Left ventricle myocardium superior (tissue), 1 donor: Measurements from ENCODE around the gene ESYT2. TPM values are rescaled to one million over a fixed set of nuclear protein-coding genes. Genes with fewer than 3 reads are reported as not detected.

Experiments used
- ATAC-seq: fragments of 200-7000 bp; cut with Tn5 transposase; one replicate; pipeline ENCODE4 v1.9.1; 2020; ENCODE audit warnings: mild to moderate bottlenecking, moderate library complexity
- DNase-seq: peaks from one replicate; pipeline ENCODE4 v3.0.0-alpha.2; 2020
- intact Hi-C: fragments of 100-400 bp; cut with micrococcal nuclease; formaldehyde crosslinking; loops from one replicate; pipeline ENCODE4 v1.11.0; 2022
- total RNA-seq: library from RNA; stranded (reverse); fragmentation: NEBNext Ultra II Directional; extraction: Animal tissue kit (Norgen Biotek cat#: 25700); gene quantifications from one replicate; pipeline ENCODE4 v1.2.1, GENCODE V29; 2021
- donor health status: DM: no; HTN: yes; CAD: no; lungs with severe emphysema.

The ESYT2 gene
- total RNA-seq, 1 donor from 2014 or later: 44.3 TPM

DNA sequence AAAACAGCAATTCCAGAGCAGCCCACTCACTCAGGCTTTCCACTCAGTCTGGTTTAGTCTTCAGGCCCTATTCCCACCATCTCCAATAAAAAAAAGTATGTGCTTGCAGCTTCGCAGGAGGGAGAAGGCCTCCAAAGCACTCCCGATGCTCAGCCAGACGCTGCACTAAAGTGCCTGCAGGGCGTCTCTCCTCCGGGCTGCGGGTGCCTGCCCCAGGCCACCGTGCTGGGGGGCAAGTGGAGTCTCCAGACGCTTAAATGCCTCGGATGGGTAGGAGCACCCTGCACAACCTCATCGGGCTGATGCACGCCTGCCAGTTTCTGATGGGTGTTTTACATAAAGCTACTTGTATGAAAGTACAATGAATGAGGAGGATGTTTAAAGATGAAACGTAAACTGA lies 93.4 kb downstream of the ESYT2 start:
- intact Hi-C loops: no loop called here
- ATAC-seq: no peak
- no peak for DNase-seq

- intact Hi-C loops: no loop called here
- ATAC-seq (no peak), DNase-seq (no peak)
Observed at GRCh38 chr7:158734861-158735260, 94.4 kb downstream of the ESYT2 start.

DNA sequence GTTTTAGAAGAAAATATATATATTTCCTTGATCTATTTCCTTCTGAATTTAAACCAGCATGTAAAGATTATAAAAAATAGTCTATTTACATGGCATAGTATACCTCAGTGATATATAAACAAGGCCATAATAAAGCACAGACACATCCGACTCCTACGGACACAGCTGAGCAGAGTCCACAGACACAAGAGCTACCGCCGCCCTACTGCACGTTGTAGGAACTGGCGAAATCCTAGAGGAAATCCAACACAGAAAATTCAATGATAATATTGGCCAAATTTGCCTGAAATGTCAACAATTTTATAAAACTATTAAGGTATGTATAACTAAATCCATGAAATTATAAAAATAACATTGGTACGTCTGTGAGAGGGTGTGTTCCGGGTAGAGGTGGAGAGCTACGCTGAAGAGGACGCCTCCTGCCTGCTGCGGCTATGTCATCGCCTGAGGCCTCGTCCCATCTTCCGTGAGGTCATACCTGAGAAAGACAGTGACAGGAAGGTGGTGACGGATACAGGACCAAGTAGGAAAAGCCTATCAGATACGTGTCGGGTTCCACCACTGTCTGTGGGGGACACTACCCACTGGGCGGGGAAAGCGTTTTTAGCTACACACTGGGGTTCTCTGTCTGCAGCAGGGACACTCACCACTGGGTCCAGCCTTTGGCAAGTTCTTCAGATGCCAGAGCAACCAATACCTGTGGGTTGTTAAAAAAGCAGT lies 95.4 kb downstream of the ESYT2 start:
- no peak for ATAC-seq
- no peak for DNase-seq
- intact Hi-C loops: no loop called here

- no peak for DNase-seq
- intact Hi-C loops: no loop called here
- no peak for ATAC-seq
Observed at GRCh38 chr7:158733220-158733519, 96.1 kb downstream of the ESYT2 start.

GRCh38 chr7:158732494-158733219 lies 96.7 kb downstream of the ESYT2 start:
- ATAC-seq (no peak), DNase-seq (no peak)
- intact Hi-C loops: no loop called here

- ATAC-seq (no peak), DNase-seq (no peak)
- intact Hi-C loops: no loop called here
Observed at GRCh38 chr7:158731761-158732160, 97.5 kb downstream of the ESYT2 start.

DNA sequence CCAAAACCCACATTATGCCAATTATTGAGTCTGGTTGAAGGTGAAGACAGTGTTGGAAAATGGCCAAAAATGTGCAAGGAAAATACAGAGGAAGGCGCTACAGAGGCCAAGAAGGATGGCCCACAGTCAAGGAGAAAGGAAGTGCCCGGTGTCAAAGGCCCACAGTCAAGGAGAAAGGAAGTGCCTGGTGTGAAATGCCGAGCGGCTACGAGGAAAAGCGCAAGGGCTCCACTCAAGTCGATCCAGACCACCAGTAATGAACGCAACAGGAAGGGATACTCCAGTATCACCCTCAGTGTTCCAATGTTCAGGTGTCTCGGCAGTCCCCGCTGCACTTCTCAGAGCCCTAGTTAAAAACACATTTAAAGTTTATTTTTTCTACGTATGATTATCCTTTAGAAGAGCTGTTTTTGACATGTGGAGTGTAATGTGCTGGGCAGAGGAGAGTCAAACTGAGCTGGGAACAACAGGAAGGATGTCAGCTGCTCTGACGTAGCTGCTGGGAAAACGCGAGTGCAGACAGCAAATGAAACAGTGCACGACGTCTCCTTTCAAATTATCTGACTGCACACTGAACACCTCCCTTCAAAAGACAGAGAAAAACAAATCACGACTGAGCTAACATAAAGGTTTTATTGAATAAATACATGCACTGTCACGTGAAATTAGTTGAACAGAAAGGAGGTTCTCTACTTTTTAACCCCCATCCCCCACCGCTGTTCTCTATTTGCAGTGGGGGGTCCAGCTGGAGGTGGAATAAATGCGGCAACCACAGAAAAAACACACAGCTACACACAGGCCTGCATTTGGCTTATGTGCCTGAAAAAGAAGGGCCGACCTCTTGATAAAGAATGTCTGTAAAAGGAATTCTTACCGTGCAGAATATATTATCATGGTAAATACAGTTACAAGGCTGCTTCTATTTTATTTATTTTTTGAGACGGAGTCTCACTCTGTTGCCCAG lies 98.6 kb downstream of the ESYT2 start:
- DNase-seq (no peak), ATAC-seq (peak; percentile 24)
- intact Hi-C loops: no loop called here

- DNase-seq (no peak), ATAC-seq (no peak)
- intact Hi-C loops: no loop called here
Observed at GRCh38 chr7:158729646-158730382, 99.5 kb downstream of the ESYT2 start.

DNA sequence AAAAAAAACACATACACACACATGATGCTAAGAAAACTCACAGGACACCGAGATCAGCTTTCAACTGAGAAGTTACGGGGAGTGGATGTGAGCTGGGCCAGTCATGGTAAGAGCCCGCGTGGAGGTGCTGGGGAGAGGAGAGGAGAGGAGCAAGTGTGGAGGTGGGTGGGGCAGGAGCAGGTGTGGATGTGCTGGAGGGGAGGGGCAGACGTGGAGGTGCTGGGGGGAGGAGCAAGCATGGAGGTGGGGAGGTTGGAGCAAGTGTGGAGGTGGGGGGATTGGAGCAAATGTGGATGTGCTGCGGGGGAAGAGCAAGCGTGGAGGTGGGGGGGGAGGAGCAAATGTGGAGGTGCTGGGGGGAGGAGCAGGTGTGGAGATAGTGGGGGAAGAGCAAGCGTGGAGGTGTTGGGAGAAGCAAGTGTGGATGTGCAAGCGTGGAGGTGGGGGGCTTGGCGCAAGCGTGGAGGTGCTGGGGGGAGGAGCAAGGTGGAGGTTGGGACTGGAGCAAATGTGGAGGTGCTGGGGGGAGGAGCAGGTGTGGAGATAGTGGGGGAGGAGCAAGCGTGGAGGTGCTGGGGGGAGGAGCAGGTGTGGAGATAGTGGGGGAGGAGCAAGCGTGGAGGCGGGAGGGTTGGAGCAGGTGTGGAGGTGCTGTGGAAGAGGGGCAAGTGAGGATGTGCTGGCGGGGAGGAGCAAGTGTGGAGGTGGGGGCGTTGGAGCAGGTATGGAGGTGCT lies 100.2 kb downstream of the ESYT2 start:
- no peak for DNase-seq
- ATAC-seq: no peak

GRCh38 chr7:158727690-158728089 lies 101.6 kb downstream of the ESYT2 start:
- DNase-seq: no peak
- no peak for ATAC-seq
- intact Hi-C loops: no loop called here

More for the DNA sequence above, 100.2 kb downstream of the ESYT2 start:
- intact Hi-C loops: no loop called here

- intact Hi-C loops: no loop called here
- ATAC-seq: no peak
- no peak for DNase-seq
Observed at GRCh38 chr7:158726277-158726807, 103.0 kb downstream of the ESYT2 start.

DNA sequence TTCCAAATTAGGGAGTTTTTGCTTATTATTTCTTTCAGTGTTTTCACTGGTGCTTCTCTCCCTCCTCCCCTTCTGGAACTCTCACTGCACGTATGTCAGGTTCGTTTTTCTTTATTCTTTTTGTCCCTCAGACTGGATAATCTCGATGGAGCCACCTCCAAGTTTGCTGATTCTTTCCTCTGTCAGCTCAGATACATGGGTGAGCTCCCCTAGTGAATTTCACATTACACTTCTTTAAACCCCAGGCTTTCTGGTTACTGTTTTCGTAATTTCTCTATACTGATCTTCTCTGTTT lies 103.9 kb downstream of the ESYT2 start:
- ATAC-seq (no peak), DNase-seq (no peak)
- intact Hi-C loops: no loop called here

GRCh38 chr7:158724658-158725505 lies 104.4 kb downstream of the ESYT2 start:
- ATAC-seq: no peak
- DNase-seq: no peak
- intact Hi-C loops: no loop called here

DNA sequence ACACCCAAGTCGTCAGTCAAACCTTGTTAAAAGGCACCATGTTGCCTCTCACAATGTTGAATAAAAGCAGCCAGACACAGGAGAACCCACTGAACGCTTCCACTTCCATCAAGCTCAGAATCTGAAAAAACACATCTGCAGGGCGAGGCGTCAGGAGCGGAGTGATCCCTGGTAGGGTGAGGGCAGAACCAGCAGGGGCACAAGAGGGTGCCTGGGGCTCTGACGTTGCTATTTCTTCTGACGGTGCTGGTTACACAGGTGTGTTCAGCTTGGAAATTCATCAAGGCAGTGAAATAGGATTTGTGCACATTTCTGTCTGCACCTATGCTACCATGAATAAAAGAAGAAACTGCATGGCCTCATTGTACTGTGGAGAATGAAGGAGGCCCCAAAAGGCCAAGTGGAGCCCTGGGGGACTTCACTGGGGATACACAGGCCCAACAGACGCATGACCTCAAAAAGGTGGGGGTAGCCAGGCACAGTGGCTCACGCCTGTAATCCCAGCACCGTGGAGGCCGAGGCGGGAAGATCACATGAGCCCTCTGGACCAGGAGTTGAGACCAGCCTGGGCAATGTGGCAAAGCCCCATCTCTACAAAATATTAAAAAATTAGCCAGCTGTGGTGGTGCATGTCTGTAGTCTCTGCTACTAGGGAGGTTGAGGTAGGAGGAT lies 105.5 kb downstream of the ESYT2 start:
- ATAC-seq (no peak), DNase-seq (no peak)
- intact Hi-C loops: no loop called here

DNA sequence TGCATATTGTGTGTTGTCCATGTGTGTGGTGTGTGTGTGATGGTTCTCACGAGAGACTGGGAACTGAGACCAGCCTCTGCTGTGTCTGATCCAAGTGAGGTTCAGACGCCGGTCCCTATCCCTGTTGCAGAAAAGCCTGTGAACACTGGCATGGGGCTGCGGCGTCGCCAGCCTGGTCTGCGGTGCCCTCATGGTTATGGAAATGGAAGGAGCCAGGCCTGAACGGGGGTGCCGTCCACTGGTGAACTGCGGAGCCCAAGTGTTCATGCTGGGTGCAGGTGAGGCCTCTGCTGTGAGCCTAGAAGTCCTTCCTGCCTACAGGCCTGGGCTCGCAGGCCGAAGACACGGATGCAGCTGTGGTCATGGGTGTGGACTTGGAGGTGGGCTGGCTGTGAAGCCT lies 106.0 kb downstream of the ESYT2 start:
- no peak for ATAC-seq

DNA sequence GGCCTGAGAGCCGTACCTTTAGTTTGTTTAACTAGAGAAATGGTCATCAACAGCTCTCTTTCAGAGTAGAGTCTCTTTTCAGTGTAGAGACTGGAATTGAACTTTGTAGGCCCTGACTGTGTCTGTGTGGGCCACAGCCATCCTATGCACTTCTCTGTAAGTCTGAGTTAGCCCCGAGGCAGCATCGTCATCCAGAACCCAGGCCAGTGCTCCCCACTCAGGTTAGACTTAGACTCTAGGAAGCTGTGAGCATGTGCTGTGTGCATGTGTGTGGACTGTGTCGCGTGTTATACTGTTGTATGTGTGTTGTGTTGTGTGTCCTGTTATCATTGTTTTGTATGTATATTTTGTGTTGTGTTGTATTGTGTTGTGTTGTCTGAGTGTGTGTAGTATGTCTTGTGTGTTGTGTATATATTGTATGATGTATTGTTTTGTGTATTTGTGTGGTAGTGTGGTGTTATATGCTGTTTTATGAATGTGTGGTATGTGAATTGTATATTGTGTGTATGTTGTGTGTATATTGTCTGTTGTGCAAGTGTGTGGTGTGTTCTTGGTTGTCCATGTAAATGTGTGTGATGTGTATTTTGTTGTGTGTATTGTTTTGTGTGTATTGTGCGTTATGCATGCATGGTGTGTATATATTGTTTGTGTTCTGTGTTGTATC lies 106.6 kb downstream of the ESYT2 start:
- intact Hi-C loops: no loop called here

More for the DNA sequence above, 106.0 kb downstream of the ESYT2 start:
- no peak for DNase-seq
- intact Hi-C loops: no loop called here

DNA sequence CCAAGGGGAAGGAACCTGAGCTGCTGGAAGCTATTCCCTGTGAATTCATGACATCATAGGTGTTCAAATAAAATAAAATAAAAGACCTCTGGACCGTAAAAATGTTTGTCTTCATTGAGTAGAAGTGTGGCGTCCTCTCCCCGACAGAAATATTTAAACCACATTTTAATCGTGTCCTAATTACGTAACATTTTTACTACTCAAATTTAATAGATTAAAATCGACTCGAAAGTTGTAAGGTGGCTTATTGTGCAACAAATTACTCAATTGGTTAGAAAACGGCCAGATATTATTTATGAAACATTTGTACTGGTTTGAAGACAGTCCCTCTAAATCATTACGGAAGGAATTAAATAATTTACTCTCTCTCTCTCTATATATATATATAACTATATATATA lies 109.2 kb downstream of the ESYT2 start:
- ATAC-seq: no peak
- DNase-seq: no peak
- intact Hi-C loops: no loop called here

More for the DNA sequence above, 106.6 kb downstream of the ESYT2 start:
- no peak for DNase-seq
- ATAC-seq: no peak
